ENCODE results near the gene FHIT. TPM values are rescaled to one million over a fixed set of nuclear protein-coding genes. Genes with fewer than 3 reads are reported as not detected.

The FHIT gene
- total RNA-seq, 4 donors from 2014 or later, result 0.72 to 5.2 (median 2.1) TPM

- H3K9me3 ChIP-seq, result no peaks in the 10 kb centered on the region
- DNase-seq (no peak), ATAC-seq (no peak)
- no peaks in the 10 kb centered on the region for H3K36me3 ChIP-seq
- in situ Hi-C loops (cut with MboI; ENCODE audit: low sequenced_read_pairs in 4 of 4) (no loop called here), intact Hi-C loops (cut with DNase I; ENCODE audit: low total_unique reads) (no loop called here)
- no peak overlapping the region for H3K27ac ChIP-seq
- H3K27me3 ChIP-seq, result no peaks in the 10 kb centered on the region
- H3K4me3 ChIP-seq, result no peak overlapping the region
- peaks cover under 1 to 1% of the 10 kb centered on the region in 2 donors for H3K4me1 ChIP-seq
- no peak for TF ChIP-seq CTCF (IDR thresholded peaks at IDR 0.05 in 4 of 5, conservative IDR thresholded peaks at IDR 0.05 in 1 of 5)
- no peak for TF ChIP-seq POLR2A (IDR thresholded peaks at IDR 0.05)
Observed at GRCh38 chr3:60393946-60394345, 857.3 kb downstream of the FHIT start.

- Histone ChIP-seq H3K4me1 (no peaks in the 10 kb centered on the region), H3K27me3 (no peaks in the 10 kb centered on the region), H3K4me3 (no peak overlapping the region), H3K36me3 (no peaks in the 10 kb centered on the region), H3K9me3 (no peaks in the 10 kb centered on the region), H3K27ac (no peak overlapping the region)
- DNase-seq (no peak), ATAC-seq (no peak)
- in situ Hi-C loops (cut with MboI; ENCODE audit: low sequenced_read_pairs in 4 of 4) (no loop called here), intact Hi-C loops (cut with DNase I; ENCODE audit: low total_unique reads) (no loop called here)
- no peak for TF ChIP-seq CTCF (IDR thresholded peaks at IDR 0.05 in 4 of 5, conservative IDR thresholded peaks at IDR 0.05 in 1 of 5)
- no peak for TF ChIP-seq POLR2A (IDR thresholded peaks at IDR 0.05)
Observed at GRCh38 chr3:60392501-60392900, 858.8 kb downstream of the FHIT start.

- Histone ChIP-seq H3K27ac (no peak overlapping the region), H3K27me3 (no peaks in the 10 kb centered on the region), H3K4me1 (no peaks in the 10 kb centered on the region), H3K4me3 (no peak overlapping the region), H3K9me3 (no peaks in the 10 kb centered on the region), H3K36me3 (no peaks in the 10 kb centered on the region)
- DNase-seq (no peak), ATAC-seq (no peak)
- intact Hi-C loops (cut with DNase I; ENCODE audit: low total_unique reads) (no loop called here), in situ Hi-C loops (cut with MboI; ENCODE audit: low sequenced_read_pairs in 4 of 4) (no loop called here)
- TF ChIP-seq POLR2A (IDR thresholded peaks at IDR 0.05), result no peak
- no peak for TF ChIP-seq CTCF (IDR thresholded peaks at IDR 0.05 in 4 of 5, conservative IDR thresholded peaks at IDR 0.05 in 1 of 5)
Observed at GRCh38 chr3:60391292-60391691, 860.0 kb downstream of the FHIT start.

GRCh38 chr3:60388731-60389130 lies 862.5 kb downstream of the FHIT start:
- DNase-seq, result no peak
- H3K4me3 ChIP-seq, result no peak overlapping the region
- H3K27ac ChIP-seq, result no peak overlapping the region
- no peaks in the 10 kb centered on the region for H3K9me3 ChIP-seq
- no peaks in the 10 kb centered on the region for H3K36me3 ChIP-seq
- H3K27me3 ChIP-seq, result no peaks in the 10 kb centered on the region
- intact Hi-C loops (cut with DNase I; ENCODE audit: low total_unique reads), result no loop called here
- TF ChIP-seq POLR2A (IDR thresholded peaks at IDR 0.05) (no peak), CTCF (IDR thresholded peaks at IDR 0.05 in 4 of 5, conservative IDR thresholded peaks at IDR 0.05 in 1 of 5) (no peak)
- in situ Hi-C loops (cut with MboI; ENCODE audit: low sequenced_read_pairs in 4 of 4), result no loop called here
- ATAC-seq, result no peak
- no peaks in the 10 kb centered on the region for H3K4me1 ChIP-seq

GRCh38 chr3:60386306-60386705 lies 864.9 kb downstream of the FHIT start:
- no peak for TF ChIP-seq CTCF (IDR thresholded peaks at IDR 0.05 in 4 of 5, conservative IDR thresholded peaks at IDR 0.05 in 1 of 5)

More at GRCh38 chr3:60386306-60386705, 864.9 kb downstream of the FHIT start:
- DNase-seq (no peak), ATAC-seq (no peak)
- no peak overlapping the region for H3K4me3 ChIP-seq
- H3K9me3 ChIP-seq, result no peaks in the 10 kb centered on the region
- intact Hi-C loops (cut with DNase I; ENCODE audit: low total_unique reads), result no loop called here
- no peak overlapping the region for H3K27ac ChIP-seq
- in situ Hi-C loops (cut with MboI; ENCODE audit: low sequenced_read_pairs in 4 of 4), result no loop called here
- no peaks in the 10 kb centered on the region for H3K4me1 ChIP-seq
- no peaks in the 10 kb centered on the region for H3K27me3 ChIP-seq
- H3K36me3 ChIP-seq, result no peaks in the 10 kb centered on the region
